ENCODE measurements around the gene RGCC.

DNA sequence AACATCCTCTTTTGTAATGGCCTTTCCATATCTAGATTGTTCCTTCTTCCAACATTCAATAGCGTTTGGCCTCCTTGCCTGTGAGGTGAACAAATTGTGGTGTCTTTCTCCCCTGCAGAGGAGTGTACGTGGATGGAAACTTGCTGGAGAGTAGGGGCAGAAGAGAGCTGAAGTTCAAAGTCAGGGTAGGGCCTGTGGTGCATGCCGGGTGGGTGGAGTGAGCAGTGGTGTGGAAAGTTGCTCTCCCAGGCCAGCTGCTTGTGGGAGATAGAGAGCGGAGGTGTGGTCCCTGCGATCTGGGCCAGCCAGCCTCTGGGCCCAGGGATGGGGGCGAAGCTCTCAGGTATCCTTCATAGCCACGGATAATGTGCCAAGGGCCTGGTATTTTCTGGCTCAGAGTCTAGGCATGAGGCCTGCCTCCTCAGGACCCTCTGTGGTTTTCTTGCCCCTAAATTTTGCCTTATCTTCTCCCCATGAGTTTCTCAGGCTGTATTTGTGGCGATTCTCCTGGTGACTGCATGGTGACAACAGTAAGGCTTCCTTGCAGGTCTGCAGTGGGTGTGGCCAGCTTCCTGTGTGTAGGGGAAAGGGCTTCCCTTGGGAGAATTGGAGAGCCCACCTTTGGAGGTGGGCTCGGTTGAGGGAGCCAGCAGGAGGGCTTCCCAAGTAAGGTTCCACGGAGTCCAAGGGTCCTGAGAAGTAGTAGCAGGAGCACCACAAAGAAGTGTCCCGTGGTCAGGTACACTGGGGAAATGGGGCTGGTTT is 6.7 kb downstream of the RGCC start:
- TF ChIP-seq, protein P1, sequence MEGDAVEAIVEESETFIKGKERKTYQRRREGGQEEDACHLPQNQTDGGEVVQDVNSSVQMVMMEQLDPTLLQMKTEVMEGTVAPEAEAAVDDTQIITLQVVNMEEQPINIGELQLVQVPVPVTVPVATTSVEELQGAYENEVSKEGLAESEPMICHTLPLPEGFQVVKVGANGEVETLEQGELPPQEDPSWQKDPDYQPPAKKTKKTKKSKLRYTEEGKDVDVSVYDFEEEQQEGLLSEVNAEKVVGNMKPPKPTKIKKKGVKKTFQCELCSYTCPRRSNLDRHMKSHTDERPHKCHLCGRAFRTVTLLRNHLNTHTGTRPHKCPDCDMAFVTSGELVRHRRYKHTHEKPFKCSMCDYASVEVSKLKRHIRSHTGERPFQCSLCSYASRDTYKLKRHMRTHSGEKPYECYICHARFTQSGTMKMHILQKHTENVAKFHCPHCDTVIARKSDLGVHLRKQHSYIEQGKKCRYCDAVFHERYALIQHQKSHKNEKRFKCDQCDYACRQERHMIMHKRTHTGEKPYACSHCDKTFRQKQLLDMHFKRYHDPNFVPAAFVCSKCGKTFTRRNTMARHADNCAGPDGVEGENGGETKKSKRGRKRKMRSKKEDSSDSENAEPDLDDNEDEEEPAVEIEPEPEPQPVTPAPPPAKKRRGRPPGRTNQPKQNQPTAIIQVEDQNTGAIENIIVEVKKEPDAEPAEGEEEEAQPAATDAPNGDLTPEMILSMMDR (IDR thresholded peaks at IDR 0.05), result no peak
- TF ChIP-seq POLR2A (IDR thresholded peaks at IDR 0.05) (no peak), POLR2AphosphoS5 (IDR thresholded peaks at IDR 0.05) (no peak), EP300 (IDR thresholded peaks at IDR 0.05) (no peak)
